Left lung (tissue), 10 donors: ENCODE measurements around the gene KCNC2. TPM values are rescaled to one million over a fixed set of nuclear protein-coding genes. Genes with fewer than 3 reads are reported as not detected.
"Not testable (repeated sequence)": the region's sequence is repeated elsewhere in the genome, so short reads cannot be mapped to it uniquely, and the experiment has no call there.

Experiments used
- ATAC-seq: fragments of 200-7000 bp; cut with Tn5 transposase; one replicate; pipeline ENCODE4 v1.9.1; 2020; ENCODE audit warnings: moderate library complexity
- DNase-seq, 4 donors: peaks; one replicate each; pipeline ENCODE4 v3.0.0-alpha.2; 2013 to 2020
- H3K27ac ChIP-seq, 2 donors: fragments of 200-600 bp; sonication (generic) in 1 of 2; one replicate each; pipeline versions ENCODE4 v1.5.0 to v1.8.0; 2020 to 2021
- H3K27me3 ChIP-seq, 2 donors: fragments of 200-600 bp; sonication (generic) in 1 of 2; one replicate each; pipeline versions ENCODE4 v1.5.0 to v1.8.0; 2020 to 2021
- H3K36me3 ChIP-seq, 2 donors: fragments of 200-600 bp; sonication (generic) in 1 of 2; one replicate each; pipeline versions ENCODE4 v1.5.0 to v1.8.0; 2020 to 2021
- H3K4me1 ChIP-seq, 2 donors: fragments of 200-600 bp; one replicate each; pipeline ENCODE4 v1.8.0; 2021
- H3K4me3 ChIP-seq, 2 donors: fragments of 200-600 bp; sonication (generic) in 1 of 2; one replicate each; pipeline versions ENCODE4 v1.5.0 to v1.8.0; 2020 to 2021; ENCODE audit warnings: mild to moderate bottlenecking in 1 of 2
- H3K9me3 ChIP-seq, 2 donors: fragments of 200-600 bp; sonication (generic) in 1 of 2; one replicate each; pipeline versions ENCODE4 v1.5.0 to v1.8.0; 2020 to 2021
- intact Hi-C, 2 donors: fragments of 100-400 bp; cut with DNase I; formaldehyde crosslinking; loops; one replicate each; pipeline versions ENCODE4 v1.11.2 to v1.14.2; 2022
- polyA plus RNA-seq, 6 donors: library from polyadenylated mRNA; unstranded; fragments of 120-200 nt; gene quantifications; one replicate each; pipeline ENCODE4 v1.2.1, GENCODE V29; 2013; ENCODE audit not compliant: insufficient read length in 6 of 6
- total RNA-seq, 2 donors: library from RNA; stranded (reverse); fragmentation: NEBNext Ultra II Directional; extraction: Animal tissue kit (Norgen Biotek cat#: 25700); gene quantifications; one replicate each; pipeline ENCODE4 v1.2.1, GENCODE V29; 2021
- TF ChIP-seq, protein P1 (sequence below), 2 donors: fragments of 200-600 bp; sonication (generic) in 1 of 2; IDR thresholded peaks; one replicate each; pipeline versions ENCODE4 v1.5.0 to v1.8.0; 2021; ENCODE audit warnings: antibody characterized with exemption in 2 of 2
- donor health status: DM: no; HTN: yes; CAD: no.
- donor health status: DM: no; HTN: no; CAD: no.

KCNC2 gene
- total and polyA plus RNA-seq, 8 donors, result 0.10 to 0.42 (median 0.24) TPM; not detected in 5

DNA sequence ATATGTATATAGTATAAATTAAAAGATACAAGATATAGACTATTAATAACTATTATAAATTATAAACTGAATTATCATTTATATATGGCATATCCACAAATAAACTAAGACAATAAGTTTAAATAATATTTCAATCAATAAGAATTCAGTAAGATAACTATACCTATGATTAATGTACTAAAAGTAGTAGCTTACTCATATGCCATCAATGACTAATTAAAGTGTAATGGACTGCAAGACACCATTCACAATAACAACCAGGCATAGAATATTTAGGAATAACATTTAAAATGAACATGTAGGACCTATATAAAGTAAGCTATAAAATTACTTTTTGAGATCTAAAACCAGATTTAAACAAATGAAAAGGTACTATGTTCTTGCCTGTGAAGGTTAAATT, 18.8 kb downstream of the KCNC2 start:
- no peaks in the 10 kb centered on the region for H3K27me3 ChIP-seq
- no peak overlapping the region for H3K4me3 ChIP-seq
- no peak for ATAC-seq

DNA sequence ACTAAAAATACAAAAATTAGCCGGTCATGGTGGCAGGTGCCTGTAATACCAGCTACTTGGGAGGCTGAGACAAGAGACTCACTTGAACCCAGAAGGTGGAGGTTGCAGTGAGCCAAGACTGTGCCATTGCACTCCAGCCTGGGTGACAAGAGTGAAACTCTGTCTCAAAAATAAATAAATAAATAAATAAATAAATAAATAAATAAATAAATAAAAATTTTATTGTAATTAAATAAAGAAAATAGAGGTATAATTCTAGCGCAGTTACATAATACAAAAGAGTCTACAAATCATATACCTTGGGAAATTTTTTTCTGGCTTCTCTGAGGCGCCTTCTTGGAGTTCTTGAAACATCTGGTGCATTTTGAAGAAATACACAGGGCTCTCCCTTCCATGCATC, 23.8 kb downstream of the KCNC2 start:
- H3K4me3 ChIP-seq, H3K36me3 ChIP-seq, DNase-seq, intact Hi-C loops, ATAC-seq, H3K27ac ChIP-seq, H3K9me3 ChIP-seq, H3K4me1 ChIP-seq, H3K27me3 ChIP-seq: not testable (repeated sequence)

More for the DNA sequence above, 18.8 kb downstream of the KCNC2 start:
- Histone ChIP-seq H3K36me3 (no peaks in the 10 kb centered on the region), H3K4me1 (no peaks in the 10 kb centered on the region), H3K9me3 (no peaks in the 10 kb centered on the region), H3K27ac (no peak overlapping the region)
- no peak for DNase-seq
- TF ChIP-seq, protein P1, sequence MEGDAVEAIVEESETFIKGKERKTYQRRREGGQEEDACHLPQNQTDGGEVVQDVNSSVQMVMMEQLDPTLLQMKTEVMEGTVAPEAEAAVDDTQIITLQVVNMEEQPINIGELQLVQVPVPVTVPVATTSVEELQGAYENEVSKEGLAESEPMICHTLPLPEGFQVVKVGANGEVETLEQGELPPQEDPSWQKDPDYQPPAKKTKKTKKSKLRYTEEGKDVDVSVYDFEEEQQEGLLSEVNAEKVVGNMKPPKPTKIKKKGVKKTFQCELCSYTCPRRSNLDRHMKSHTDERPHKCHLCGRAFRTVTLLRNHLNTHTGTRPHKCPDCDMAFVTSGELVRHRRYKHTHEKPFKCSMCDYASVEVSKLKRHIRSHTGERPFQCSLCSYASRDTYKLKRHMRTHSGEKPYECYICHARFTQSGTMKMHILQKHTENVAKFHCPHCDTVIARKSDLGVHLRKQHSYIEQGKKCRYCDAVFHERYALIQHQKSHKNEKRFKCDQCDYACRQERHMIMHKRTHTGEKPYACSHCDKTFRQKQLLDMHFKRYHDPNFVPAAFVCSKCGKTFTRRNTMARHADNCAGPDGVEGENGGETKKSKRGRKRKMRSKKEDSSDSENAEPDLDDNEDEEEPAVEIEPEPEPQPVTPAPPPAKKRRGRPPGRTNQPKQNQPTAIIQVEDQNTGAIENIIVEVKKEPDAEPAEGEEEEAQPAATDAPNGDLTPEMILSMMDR (IDR thresholded peaks at IDR 0.05), result no peak
- intact Hi-C loops, result no loop called here

DNA sequence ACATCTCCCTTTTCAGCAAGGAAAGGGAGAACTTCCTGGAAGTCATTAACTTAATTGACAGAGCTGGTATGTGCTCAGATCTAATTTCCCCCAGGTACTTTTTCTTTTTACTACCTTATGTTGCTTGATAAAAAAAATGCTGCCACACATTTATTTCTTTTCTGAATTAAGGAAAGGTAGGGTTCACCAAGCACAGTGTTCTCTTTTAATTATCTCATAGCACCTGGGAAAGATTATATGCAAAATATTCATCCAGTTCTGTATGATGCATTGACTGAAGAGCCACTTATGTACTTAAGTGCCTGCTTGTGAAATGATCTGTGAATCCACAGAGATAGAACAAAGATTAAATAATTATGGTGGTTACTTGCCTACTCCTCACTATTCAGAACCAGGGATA, 25.1 kb downstream of the KCNC2 start:
- no peak for DNase-seq
- no peaks in the 10 kb centered on the region for H3K9me3 ChIP-seq
- H3K36me3 ChIP-seq, result no peaks in the 10 kb centered on the region
- H3K4me3 ChIP-seq, result no peak overlapping the region
- TF ChIP-seq, protein P1 (IDR thresholded peaks at IDR 0.05), result no peak
- H3K4me1 ChIP-seq, result no peaks in the 10 kb centered on the region
- no peaks in the 10 kb centered on the region for H3K27me3 ChIP-seq
- H3K27ac ChIP-seq, result no peak overlapping the region
- intact Hi-C loops, result no loop called here
- ATAC-seq, result no peak

DNA sequence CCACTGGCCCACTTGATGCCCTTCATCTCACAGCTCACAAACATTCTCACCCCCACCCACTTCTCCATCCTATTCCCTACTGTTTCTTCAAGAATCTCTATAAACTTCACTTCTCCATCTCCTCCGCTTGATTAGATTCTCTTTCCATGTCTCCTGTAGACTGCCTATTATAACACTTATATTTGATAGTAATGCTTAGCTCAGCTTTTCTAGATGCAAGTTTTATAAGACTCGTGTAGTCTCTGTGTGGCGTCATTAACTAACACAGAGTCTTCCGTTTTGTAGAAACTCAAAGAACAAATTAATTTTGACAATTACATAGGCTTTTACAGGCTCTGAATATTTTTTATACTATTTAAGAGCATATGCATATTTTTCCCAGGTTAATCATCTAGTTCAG, 25.7 kb downstream of the KCNC2 start:
- H3K27me3 ChIP-seq, result no peaks in the 10 kb centered on the region
- ATAC-seq (no peak), DNase-seq (no peak)
- H3K36me3 ChIP-seq, result no peaks in the 10 kb centered on the region
- TF ChIP-seq, protein P1 (IDR thresholded peaks at IDR 0.05), result no peak
- intact Hi-C loops, result no loop called here
- no peak overlapping the region for H3K4me3 ChIP-seq
- H3K27ac ChIP-seq, result no peak overlapping the region
- no peaks in the 10 kb centered on the region for H3K9me3 ChIP-seq
- H3K4me1 ChIP-seq, result no peaks in the 10 kb centered on the region

DNA sequence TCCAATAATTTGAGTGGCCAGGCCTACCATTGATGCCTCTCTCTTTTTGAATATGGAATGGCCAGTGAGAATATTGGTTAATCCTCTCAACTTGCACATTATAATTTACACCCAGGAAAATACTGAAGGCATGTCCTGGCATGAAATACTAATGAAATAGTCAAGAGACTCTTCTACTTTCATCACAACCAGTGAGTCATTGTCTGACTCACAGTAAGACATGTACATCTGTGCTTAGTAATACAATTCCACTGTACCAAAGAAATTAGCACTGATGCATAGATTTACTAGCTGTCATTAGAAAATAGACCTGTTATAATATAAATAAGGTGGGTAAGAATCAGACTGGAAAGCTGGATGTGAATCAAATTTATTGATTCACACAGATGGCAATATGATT, 31.6 kb downstream of the KCNC2 start:
- DNase-seq, result no peak
- no peaks in the 10 kb centered on the region for H3K9me3 ChIP-seq
- TF ChIP-seq, protein P1 (IDR thresholded peaks at IDR 0.05), result no peak
- H3K36me3 ChIP-seq, result no peaks in the 10 kb centered on the region
- intact Hi-C loops, result no loop called here
- ATAC-seq, result peak; percentile 81
- H3K4me1 ChIP-seq, result no peaks in the 10 kb centered on the region
- H3K4me3 ChIP-seq, result no peak overlapping the region
- H3K27me3 ChIP-seq, result no peaks in the 10 kb centered on the region
- no peak overlapping the region for H3K27ac ChIP-seq

DNA sequence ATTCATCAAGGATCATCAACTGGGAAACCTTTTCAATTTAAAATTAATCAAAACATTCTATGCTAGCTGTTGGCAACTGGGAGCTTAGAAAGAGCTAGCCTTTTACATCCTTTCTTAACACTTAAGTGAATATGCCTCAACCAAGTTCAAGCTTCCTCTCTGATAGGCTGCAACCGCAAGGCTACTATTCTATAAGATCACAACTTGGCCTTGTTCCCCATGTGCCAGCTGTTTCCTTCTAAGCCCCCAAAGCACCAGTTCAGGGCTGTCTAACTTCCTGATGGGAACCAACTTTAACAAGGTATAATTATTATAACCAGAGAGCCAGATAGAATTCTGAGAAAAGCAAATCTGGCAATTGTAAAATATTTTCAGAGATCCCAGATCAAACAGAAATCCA, 37.0 kb downstream of the KCNC2 start:
- ATAC-seq, result no peak
- H3K4me3 ChIP-seq, result no peak overlapping the region
- H3K27ac ChIP-seq, result no peak overlapping the region
- TF ChIP-seq, protein P1 (IDR thresholded peaks at IDR 0.05), result no peak
- H3K4me1 ChIP-seq, result no peaks in the 10 kb centered on the region
- no peak for DNase-seq
- intact Hi-C loops, result no loop called here
- H3K27me3 ChIP-seq, result no peaks in the 10 kb centered on the region
- H3K36me3 ChIP-seq, result no peaks in the 10 kb centered on the region
- H3K9me3 ChIP-seq, result no peaks in the 10 kb centered on the region
